GM04503 (cell line): ENCODE measurements around the gene COPA.
"Not testable (repeated sequence)": the region's sequence is repeated elsewhere in the genome, so short reads cannot be mapped to it uniquely, and the experiment has no call there.

Experiments used
- DNase-seq: peaks from one replicate; pipeline ENCODE4 v3.0.0-alpha.2; 2012; ENCODE audit warnings: low read depth

COPA gene

DNA sequence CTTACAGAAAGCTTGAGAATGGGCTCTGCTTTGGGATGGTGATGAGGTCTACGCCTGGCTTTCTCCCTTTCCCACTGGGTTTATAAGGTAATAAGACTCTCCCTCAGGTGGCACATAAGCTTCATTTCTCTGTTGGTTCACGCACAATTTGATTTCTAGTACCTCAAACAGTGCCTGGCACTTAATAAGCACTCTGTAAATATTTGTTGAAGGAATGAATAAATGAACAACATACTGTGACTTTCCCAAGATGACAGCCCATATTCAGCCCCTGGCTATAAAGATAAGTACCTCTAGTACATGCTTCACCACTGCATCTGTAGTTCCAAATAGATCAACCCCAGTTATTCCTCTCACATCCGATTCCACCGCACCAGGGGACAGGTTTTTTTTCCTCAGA is 17.8 kb downstream of the COPA start:
- DNase-seq = no peak

DNA sequence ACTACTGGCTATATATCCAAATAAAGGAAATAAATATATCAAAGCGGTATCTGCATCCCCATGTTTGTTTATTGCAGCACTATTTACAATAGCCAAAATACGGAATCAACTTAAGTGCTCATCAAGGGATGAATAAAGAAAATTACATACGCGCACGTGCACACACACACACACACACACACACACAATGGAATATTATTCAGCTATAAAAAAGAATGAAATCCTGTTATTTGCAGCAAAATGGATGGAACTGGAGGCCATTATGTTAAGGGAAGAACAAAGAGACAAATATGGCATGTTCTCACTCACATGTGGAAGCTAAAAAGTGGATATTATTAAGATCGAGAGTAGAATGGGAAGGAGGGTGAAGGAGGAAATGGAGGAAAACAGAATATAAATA is 20.2 kb downstream of the COPA start:
- DNase-seq = no peak

DNA sequence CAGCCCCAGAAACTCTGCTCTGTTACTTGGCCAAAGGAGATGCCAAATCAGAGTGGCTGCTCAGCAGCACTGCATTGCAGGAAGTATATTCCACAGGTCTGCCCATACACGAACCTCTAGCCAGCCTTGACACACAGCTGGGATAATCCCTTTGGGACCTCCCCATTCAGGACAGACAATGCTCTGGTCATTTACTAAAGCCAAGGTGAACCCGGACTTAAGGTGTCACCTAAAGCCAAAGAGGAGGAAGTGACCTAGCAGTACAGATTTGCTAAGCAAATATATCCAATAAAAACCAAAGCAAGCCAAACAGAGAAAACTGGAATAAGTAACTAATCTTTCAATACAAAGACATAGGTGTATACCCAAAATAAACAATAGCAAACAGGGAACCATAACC is 27.7 kb downstream of the COPA start:
- no peak for DNase-seq

DNA sequence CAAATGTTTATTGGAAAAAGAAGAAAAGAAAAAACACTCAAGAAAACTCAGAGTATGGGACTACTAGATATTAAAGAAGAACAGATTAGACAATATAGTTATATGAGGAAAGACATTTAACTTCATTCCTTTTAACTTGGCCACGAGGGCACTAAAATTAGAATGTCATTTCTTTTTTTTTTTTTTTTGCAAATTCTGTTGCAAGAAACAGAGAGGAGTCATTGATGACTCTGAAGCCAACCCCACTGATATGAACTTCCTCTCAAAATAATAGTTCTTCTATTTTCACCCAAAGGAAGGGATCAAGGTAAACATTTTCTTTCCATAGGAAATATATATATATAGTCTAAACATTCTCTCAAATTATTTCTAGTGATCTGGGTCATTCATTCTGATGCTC is 33.5 kb downstream of the COPA start:
- no peak for DNase-seq

DNA sequence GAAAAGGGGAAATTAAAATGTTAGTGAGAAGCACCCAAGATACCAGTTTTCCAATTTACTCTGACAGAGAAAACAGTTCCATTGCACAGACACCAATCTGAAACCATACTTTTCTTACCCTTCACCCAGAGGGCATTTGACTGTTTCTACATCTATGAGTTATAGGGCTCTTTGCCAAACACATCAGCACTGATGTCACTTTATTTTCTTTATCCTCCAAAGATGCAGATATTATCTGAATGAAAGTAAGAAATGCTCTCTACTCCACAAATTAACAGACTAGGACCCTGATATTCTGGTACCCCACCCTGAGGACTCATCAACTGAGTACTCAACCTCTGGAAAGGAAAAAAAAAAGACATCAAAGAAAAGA is 33.9 kb downstream of the COPA start:
- DNase-seq = no peak

DNA sequence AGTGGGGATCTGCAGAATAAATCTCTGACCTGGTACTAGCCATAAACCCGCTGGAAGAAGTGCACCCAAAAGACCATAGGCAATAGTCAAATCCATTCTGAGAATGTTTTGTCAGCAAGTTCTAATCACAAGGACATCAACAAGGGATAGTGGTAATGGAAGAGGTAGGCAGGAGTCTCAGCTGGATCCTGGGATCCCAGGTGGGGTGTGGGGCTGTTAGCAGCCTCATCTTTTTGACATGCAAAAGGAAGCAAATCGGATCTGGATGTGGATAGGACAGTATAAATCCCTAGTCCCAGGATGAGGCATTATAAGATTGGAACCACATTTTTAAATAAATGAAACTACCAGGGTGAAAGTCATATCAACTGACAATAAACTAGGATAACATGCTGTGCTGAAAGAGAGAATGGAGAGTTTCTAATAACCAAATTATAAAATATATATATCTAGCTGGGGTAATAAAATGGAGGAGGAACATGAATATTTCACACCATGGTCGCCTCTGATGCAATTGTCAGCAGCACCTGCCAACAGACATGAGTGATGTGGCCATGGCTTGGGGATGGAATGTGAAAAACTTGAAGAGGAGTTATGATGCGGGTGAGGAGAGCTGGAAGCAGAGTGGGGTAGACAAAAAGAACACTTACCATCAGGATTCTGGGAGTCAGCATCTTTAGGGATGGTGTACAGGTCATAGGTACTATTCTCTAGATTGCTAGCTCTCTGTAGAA is 34.4 kb downstream of the COPA start:
- DNase-seq = no peak

DNA sequence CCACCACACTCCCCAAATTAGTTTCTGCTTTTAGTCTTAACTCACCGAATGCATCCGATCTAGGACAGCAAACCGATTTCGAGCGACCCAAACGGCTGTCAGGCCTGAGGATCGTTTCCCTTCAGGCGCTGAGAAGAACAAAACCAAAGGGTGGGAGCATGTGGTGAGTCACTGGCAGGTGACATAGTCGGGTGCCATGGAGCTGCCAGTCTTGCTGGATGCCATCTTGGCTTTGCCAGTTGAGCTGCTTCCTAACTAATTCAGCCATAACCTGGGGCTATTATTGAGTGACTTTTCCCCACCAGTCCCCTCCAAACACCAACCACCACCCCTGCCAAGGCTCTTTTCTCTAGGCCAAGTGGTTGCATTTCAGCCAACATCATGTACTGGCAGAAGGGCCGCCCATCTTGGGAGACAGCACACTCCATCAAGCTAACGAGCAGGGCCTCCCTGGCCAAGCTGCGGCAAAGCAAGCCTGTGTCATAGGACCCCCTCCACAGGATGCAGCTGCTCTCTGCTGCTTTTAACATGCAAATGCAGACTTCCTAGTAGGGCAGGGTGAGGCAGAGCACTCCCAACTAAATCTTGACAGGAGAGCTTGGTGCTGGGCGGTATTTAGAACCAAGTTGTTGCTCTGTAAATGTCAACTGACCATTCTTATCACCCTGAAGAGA is 35.8 kb downstream of the COPA start:
- DNase-seq = no peak

DNA sequence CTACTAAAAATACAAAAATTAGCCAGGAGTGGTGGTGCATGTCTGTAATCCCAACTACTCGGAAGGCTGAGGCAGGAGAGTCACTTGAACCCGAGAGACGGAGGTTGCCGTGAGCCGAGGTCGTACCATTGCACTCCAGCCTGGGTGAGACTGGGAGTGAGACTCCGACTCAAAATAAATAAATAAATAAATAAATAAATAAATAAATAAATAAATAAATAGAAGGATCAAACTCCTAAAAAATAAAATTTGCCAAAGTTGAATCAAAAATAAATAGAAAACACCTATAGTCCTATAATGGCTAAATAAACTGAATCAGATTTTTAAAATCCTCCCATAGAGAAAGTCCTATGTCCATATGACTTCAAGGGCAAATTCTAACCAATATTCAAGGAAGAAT is 42.9 kb downstream of the COPA start:
- DNase-seq = no peak

DNA sequence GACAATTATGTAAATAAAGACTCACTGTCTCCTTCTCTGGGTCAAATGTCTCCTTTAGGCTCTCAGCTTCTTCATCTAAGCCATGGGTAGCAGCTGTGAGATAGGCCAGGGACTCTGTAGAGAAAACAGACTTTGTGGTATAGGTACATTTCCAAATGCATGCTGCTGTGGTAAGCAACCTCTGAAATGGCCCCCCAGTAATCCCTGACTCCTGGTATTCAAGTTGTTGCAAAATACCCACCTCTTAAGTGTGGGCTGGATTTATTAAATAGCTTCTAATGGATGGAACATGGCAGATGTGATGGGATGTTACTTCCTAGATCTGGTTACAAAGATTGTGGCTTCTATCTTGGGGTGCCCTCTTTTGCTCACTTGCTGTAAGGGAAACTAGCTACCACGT is 47.0 kb downstream of the COPA start:
- DNase-seq = no peak

DNA sequence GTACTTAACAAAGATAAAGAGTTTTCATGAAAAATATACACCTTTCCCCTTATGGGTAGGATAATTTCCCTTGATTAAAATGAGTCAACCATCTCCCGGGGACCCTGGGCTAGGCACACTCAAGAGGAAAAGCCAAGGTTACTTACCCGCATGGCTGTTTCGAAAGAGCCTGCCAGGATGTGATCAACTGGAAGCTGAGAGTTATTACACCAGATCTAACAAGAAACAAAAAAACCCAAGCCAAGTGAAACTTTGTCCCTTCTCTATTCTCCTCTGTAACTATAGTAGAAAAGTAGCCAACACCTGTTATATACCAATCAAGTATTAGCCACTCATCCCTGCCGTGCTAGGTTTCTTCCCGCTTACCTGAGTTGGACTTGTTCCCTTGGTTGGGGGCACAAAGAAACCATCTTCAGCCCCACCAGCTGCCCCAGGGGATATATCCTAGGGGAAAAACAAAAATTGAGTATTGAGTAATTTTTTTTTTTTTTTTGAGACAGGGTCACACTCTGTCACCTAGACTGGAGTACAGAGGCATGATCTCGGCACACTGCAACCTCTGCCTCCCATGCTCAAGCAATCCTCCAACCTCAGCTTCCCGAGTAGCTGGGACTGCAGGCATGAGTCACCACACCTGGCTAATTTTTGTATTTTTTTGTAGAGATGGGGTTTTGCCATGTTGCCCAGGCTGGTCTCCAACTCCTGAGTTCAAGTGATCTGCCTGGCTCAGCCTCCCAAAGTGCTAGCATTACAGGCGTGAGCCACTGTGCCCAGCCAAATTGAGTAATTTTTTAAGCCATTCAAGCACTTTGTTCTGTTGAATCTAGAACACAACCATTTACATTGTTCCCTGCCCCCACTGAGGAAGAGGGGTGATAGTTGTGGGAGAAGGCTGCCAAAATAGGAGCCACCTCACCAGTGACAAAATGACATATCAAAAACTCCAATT is 49.8 kb downstream of the COPA start:
- no peak for DNase-seq

DNA sequence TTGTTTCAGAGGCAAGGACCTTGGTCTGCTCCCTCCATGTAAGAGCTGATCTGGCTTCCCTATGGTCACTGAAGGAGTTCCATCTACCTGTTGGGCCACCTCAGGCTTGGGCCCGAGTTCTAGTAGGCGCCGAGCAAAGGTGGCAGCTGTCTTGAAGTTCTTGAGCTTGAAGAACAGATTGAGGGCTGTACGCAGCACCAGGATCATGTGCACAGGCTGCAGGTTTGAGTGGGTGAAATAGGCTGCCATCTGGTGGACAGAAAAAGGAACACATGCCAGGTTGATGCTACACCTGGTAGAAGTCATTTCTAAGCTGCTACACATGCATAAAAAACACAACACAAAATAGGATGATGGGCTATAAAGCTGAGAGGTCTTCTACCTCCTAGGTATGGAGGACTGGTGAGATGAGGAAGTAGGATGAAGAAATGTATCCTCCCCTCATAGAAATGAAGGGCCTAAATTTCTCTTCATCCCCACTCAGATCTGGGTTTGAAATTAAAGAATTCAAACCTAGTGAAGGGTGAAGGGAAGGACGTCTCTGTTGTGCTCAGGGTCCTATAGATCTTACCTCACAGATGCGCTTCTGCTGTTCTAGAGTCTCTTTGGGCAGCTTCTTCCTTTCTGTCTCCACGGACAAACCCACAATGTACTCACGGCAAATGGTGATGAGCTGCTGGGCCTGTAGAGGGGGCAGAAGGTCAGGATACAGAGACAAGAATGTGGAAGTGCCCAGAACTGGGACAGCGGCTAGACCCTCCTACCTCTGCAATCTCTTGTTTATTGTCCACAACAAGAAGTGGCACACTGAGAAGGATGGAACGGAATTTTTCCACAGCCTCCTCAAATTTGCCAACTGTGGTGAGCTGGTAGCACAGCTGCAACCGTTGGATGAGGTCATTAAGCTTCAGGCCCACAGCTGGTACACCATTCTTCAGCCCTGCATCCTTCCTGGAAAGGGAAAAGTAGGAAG is 51.5 kb downstream of the COPA start:
- DNase-seq = no peak

DNA sequence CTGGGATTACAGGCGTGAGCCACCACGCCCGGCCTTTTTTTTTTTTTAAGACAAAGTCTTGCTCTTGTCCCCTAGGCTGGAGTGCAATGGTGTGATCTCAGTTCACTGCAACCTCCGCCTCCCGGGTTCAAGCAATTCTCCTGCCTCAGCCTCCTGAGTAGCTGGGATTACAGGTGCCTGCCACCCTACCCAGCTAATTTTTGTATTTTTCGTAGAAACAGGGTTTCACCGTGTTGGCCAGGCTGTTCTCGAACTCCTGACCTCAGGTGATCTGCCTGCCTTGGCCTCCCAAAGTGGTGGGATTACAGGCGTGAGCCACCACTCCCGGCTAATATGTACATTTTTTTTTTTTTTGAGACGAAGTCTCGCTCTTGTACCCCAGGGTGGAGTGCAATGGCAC is 55.3 kb downstream of the COPA start:
- DNase-seq = not testable (repeated sequence)

DNA sequence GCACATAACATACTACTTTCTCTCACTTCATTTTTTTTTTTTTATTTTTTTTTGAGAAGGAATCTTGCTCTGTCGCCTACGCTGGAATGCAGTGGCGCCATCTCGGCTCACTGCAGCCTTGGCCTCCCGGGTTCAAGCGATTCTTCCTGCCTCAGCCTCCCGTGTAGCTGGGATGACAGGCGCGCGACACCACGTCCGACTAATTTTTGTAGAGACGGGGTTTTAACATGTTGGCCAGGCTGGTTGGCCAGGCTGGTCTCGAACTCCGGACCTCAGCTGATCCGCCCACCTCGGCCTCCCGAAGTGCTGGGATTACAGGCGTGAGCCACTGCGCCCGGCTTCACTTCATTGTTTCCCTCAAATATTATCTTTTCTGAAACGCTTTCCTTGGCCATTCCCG is 57.5 kb downstream of the COPA start:
- no peak for DNase-seq

DNA sequence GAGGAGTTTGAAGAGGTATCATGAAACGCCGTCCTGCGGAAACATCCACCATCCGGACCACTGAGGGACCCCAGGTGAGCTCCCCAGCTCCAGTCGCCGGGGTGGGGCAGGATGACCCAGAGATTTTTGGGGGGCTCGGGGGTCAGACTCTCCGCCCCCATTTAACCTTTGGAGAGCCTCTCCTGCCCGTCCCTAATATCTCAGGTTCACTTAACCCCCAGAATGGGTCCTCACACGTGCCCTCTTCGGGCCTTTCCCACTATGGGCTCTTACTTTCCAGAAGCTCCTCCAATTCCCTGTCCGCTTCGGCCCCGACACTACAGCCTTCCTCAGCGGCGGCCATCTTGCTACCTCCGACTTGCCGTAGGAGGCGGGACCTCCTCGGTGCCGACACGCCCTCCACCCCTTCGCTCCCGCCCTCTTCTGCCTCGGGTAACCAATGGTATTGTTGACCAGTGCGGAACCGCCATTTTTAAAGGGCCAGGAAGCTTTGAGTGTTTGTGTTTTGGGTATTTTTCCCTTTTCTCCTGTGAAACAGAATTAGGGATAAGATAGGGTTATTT is 58.2 kb downstream of the COPA start, which contains the start of gene PEX19:
Gene PEX19 (minus strand): TSS at position 352 of the 563 bp plus-strand sequence. CDS start 9 bp downstream, at position 343.
- peak; percentile 63 for DNase-seq

DNA sequence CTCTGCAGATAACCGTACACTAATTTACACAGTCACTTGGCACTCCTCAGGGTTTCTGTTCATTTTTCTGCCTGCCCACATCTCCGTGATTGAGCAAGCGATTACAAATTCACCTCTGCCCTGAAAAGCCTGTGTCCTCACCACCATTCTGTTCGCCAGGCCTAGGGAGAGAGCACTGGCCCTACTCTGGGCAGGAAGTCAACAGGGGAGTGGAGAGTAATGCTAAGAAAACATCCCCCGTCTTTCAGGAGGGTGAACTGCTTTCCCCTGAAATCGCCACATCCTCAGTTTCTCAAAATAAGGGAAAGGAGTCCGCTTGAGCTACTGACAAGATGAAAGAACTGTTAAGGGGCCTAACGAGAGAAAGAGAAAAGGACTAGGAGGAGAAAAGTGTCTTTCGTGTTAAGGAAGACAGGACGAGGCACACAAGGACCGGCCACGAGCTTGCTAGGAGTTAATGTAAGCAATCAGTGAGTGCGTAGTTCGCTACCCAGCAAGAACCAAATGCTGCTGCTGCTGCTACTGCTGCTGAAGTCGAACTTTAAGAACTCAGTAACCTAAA is 58.7 kb downstream of the COPA start:
- peak; percentile 69 for DNase-seq

DNA sequence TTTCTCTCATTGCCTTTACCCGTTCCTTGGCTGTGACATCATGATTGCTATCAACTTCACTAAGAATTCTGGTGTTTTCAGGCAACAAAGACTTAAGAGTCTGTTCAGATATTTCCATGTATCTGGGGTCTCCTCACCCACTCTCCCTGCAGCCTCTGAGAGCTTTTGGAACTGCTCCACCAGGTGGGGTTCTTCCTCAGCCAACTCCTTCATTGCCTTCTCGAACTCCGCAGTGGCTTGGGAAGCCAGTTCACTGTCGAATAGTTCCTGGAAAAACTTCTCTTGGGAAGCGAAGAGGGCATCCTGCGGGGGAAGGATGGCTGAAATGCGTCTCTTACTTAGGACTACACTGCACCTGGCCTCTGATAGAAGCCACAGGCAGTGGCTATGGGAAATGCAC is 60.2 kb downstream of the COPA start:
- DNase-seq = no peak

DNA sequence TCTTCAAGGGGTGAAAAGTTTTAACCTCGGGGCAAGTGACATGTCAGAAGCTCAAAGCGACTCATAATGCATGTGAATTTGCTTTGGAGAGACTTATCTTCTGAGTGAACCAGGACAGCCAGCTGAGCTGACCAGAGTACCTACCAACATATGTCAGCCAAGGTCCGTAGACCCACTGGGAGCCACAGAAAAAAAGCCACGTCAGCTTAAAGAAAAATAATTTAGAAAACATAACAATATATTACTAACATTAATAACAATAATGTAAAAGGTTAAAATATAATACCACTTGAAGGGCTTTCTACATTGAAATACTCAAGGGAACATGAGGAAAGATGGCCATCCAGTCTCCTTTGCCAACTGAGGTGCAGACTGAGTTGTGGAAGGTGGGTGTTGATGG is 65.1 kb downstream of the COPA start:
- no peak for DNase-seq

DNA sequence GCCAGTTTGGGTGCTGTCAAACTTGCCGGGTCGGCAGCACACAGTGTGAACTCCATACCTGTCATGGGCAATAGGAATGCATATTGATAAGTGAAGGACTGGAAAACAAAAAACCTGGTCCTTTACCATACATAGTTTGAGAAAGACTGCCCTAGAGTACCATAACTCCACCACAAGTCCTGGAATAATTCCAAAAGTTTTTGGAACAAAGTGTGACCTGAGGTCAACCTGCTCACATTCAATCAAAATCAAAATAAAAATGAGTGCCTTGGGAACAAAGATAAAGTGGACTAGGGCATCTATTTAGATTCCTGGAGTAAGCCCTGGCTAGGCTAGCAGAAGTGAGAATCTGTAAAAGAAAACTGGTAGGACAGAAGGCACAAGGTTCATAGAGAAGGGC is 65.7 kb downstream of the COPA start:
- no peak for DNase-seq

DNA sequence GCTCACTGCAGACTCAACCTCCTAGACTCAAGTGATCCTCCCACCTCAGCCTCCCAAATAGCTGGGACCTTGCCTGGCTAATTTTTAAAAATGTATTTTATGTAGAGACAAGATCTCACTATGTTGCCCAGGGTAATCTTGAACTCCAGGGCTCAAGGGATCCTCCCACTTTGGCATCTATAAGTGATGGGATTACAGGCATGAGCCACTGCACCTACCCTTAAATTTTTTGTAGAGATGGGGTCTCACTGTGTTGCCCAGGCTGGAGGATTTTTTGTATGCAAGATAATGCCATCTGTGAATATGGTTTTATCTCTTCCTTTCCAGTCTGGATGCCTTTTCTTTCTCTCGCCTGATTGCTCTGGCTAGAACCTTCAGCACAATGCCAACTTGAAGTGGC is 72.0 kb downstream of the COPA start:
- DNase-seq = no peak

DNA sequence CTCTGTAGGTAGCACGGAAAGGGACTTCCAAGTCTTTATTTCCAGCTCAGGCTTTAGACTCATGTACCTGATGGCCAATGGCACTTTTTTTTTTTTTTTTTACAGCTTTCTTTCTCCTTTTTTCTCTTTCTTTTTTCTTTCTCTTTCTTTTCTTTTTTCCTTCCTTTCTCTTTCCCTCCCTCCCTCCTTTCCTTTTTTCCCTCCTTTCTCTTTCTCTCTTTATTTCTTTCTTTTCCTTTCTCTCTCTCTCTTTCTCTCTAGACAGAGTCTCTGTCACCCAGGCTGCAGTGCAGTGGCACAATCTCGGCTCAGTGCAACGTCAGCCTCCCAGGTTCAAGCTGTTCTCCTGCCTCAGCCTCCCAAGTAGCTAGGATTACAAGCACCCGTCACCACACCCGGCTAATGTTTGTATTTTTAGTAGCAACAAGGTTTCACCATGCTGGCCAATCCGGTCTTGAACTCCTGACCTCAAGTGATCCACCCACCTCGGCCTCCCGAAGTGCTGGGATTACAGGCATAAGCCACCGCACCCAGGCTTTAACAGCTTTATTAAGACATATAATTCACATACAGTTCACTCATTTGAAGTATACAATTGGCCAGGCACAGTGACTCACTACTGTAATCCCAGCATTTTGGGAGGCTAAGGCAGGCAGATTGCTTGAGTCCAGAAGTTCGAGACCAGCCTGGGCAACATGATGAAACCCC is 75.6 kb downstream of the COPA start:
- DNase-seq = no peak
